H1 (cell line): ENCODE results near the gene UBE2D2. TPM values are rescaled to one million over a fixed set of nuclear protein-coding genes. Genes with fewer than 3 reads are reported as not detected.

Source experiments
- CTCF ChIA-PET: fragments of 300-600 bp; sonication (Branson Sonifier 250); formaldehyde crosslinking; loops from one replicate; lab custom pipeline; 2021; ENCODE audit not compliant: partially characterized antibody; lab: Charles Lee
- POLR2A ChIA-PET: fragments of 300-600 bp; sonication (Branson Sonifier 250); formaldehyde crosslinking; loops from one replicate; lab custom pipeline; 2021; ENCODE audit warnings: inconsistent platforms; ENCODE audit not compliant: partially characterized antibody; lab: Charles Lee
- DNase-seq, 2 experiments: peaks; one replicate each; pipeline versions ENCODE4 v3.0.0 to v3.0.0-alpha.2; 2010 to 2022; ENCODE audit warnings: low spot score in 2 of 2, low read depth in 1 of 2, mixed read lengths in 1 of 2
- FAIRE-seq: peaks from 2 replicates; lab custom pipeline; 2011; peaks lifted over from hg19 to GRCh38; lab: Jason Lieb, UNC
- H2AFZ ChIP-seq: 2 replicates; pipeline ENCODE4 v1.8.1; 2012; ENCODE audit warnings: low read length, inconsistent platforms
- H2AK5ac ChIP-seq: 2 replicates; pipeline ENCODE4 v1.6.1; 2013; ENCODE audit warnings: low read depth, low read length
- H2BK120ac ChIP-seq: replicated peaks from 2 replicates; pipeline ENCODE3; 2013; ENCODE audit warnings: low read depth, low read length, inconsistent platforms
- H2BK12ac ChIP-seq: 2 replicates; pipeline ENCODE4 v1.6.1; 2013; ENCODE audit warnings: low read depth, low read length
- H2BK15ac ChIP-seq: 2 replicates; pipeline ENCODE4 v1.6.1; 2013; ENCODE audit warnings: low read length
- H2BK20ac ChIP-seq: 2 replicates; pipeline ENCODE4 v1.6.1; 2013; ENCODE audit warnings: low read length
- H2BK5ac ChIP-seq: 2 replicates; pipeline ENCODE4 v1.6.1; 2013; ENCODE audit warnings: low read depth, low read length
- H3K14ac ChIP-seq: 2 replicates; pipeline ENCODE4 v1.6.1; 2013; ENCODE audit warnings: inconsistent platforms; ENCODE audit not compliant: insufficient read length
- H3K18ac ChIP-seq: 2 replicates; pipeline ENCODE4 v1.6.1; 2013; ENCODE audit warnings: low read length; ENCODE audit errors: extremely low read depth
- H3K23ac ChIP-seq: 2 replicates; pipeline ENCODE4 v1.6.1; 2013; ENCODE audit warnings: inconsistent platforms; ENCODE audit not compliant: insufficient read length
- H3K23me2 ChIP-seq: 2 replicates; pipeline ENCODE4 v1.6.1; 2013; ENCODE audit warnings: low read depth, low read length
- H3K27ac ChIP-seq: 2 replicates; pipeline ENCODE4 v1.6.1; 2011; ENCODE audit warnings: low read depth, low read length, inconsistent platforms
- H3K27me3 ChIP-seq, 4 experiments: replicated peaks in 1 of 4; 1 replicate in 1 of 4; 2 replicates in 3 of 4; pipeline versions ENCODE4 v1.6.1 to v1.8.1; 2011 to 2013; ENCODE audit warnings: low read length in 3 of 4, mild to moderate bottlenecking in 3 of 4, inconsistent platforms in 2 of 4, mixed read lengths in 2 of 4, moderate library complexity in 1 of 4; ENCODE audit not compliant: control insufficient read depth in 3 of 4, insufficient read depth in 3 of 4; ENCODE audit errors: extremely low read depth in 1 of 4
- H3K36me3 ChIP-seq, 4 experiments: 2 replicates each; pipeline versions ENCODE4 v1.6.1 to v1.8.1; 2011 to 2013; ENCODE audit warnings: mild to moderate bottlenecking in 4 of 4, low read length in 3 of 4, moderate library complexity in 2 of 4, control low read depth in 1 of 4, inconsistent platforms in 1 of 4; ENCODE audit not compliant: insufficient read depth in 4 of 4, control insufficient read depth in 2 of 4
- H3K4ac ChIP-seq: replicated peaks from 2 replicates; pipeline ENCODE3; 2013; ENCODE audit warnings: low read length, low read depth, mixed read lengths, inconsistent platforms; ENCODE audit not compliant: insufficient read length
- H3K4me1 ChIP-seq, 4 experiments: replicated peaks in 1 of 4; 1 replicate in 1 of 4; 2 replicates in 3 of 4; pipeline versions ENCODE4 v1.6.1 to v1.8.1; 2011 to 2013; ENCODE audit warnings: low read length in 3 of 4, inconsistent platforms in 2 of 4, mixed read lengths in 1 of 4; ENCODE audit not compliant: insufficient read depth in 4 of 4, control insufficient read depth in 3 of 4
- H3K4me2 ChIP-seq, 2 experiments: 2 replicates each; pipeline versions ENCODE4 v1.6.1 to v1.8.1; 2011 to 2013; ENCODE audit warnings: low read depth in 2 of 2, low read length in 2 of 2, control low read depth in 1 of 2, inconsistent platforms in 1 of 2, mild to moderate bottlenecking in 1 of 2; ENCODE audit not compliant: insufficient read depth in 1 of 2
- H3K4me3 ChIP-seq, 4 experiments: fragments of 200-600, 300-600 bp in 1 of 4; sonication (generic), shearing (Covaris generic), sonication (Bioruptor Twin) in 1 of 4; 2 replicates each; pipeline versions ENCODE4 v1.5.1 to v1.8.1; 2011 to 2016; ENCODE audit warnings: low read length in 4 of 4, low read depth in 3 of 4, control low read depth in 2 of 4, inconsistent platforms in 2 of 4, mild to moderate bottlenecking in 2 of 4, mixed read lengths in 1 of 4, moderate library complexity in 1 of 4; ENCODE audit not compliant: insufficient read depth in 2 of 4; ENCODE audit errors: extremely low read depth in 1 of 4
- H3K56ac ChIP-seq: replicated peaks from 2 replicates; pipeline ENCODE3; 2013; ENCODE audit warnings: low read depth, mild to moderate bottlenecking, mixed read lengths, low read length, inconsistent platforms; ENCODE audit not compliant: insufficient read length
- H3K79me1 ChIP-seq: 2 replicates; pipeline ENCODE4 v1.6.1; 2013; ENCODE audit warnings: low read depth, low read length, control low read depth
- H3K79me2 ChIP-seq, 2 experiments: 2 replicates each; pipeline versions ENCODE4 v1.6.1 to v1.8.1; 2012 to 2013; ENCODE audit warnings: low read length in 2 of 2, mild to moderate bottlenecking in 2 of 2, inconsistent platforms in 1 of 2; ENCODE audit not compliant: insufficient read depth in 2 of 2, control insufficient read depth in 1 of 2
- H3K9ac ChIP-seq, 4 experiments: replicated peaks in 1 of 4; 1 replicate in 1 of 4; 2 replicates in 3 of 4; pipeline versions ENCODE4 v1.6.1 to v1.8.1; 2011 to 2013; ENCODE audit warnings: low read depth in 3 of 4, low read length in 3 of 4, control low read depth in 2 of 4, mild to moderate bottlenecking in 2 of 4, moderate library complexity in 2 of 4, inconsistent platforms in 1 of 4; ENCODE audit errors: extremely low read depth in 1 of 4
- H3K9me3 ChIP-seq, 2 experiments: 2 replicates each; pipeline versions ENCODE4 v1.6.1 to v1.8.1; 2012 to 2013; ENCODE audit warnings: mild to moderate bottlenecking in 2 of 2, moderate library complexity in 2 of 2, control low read depth in 1 of 2, inconsistent platforms in 1 of 2, low read depth in 1 of 2, low read length in 1 of 2, mixed read lengths in 1 of 2; ENCODE audit not compliant: insufficient read depth in 2 of 2
- H4K20me1 ChIP-seq, 2 experiments: replicated peaks in 1 of 2; 2 replicates each; pipeline versions ENCODE3 to v1.8.1; 2011 to 2013; ENCODE audit warnings: inconsistent platforms in 2 of 2, low read length in 2 of 2, mild to moderate bottlenecking in 1 of 2; ENCODE audit not compliant: insufficient read depth in 2 of 2, control insufficient read depth in 1 of 2
- H4K5ac ChIP-seq: 2 replicates; pipeline ENCODE4 v1.6.1; 2013; ENCODE audit warnings: low read length, low read depth, mixed read lengths, inconsistent platforms; ENCODE audit not compliant: insufficient read length
- H4K8ac ChIP-seq: 2 replicates; pipeline ENCODE4 v1.8.0; 2013; ENCODE audit warnings: mild to moderate bottlenecking, moderate library complexity, low read length, inconsistent platforms; ENCODE audit not compliant: insufficient read depth; ENCODE audit errors: extremely low read depth
- H4K91ac ChIP-seq: replicated peaks from 2 replicates; pipeline ENCODE3; 2013; ENCODE audit warnings: low read length, mixed read lengths, inconsistent platforms; ENCODE audit not compliant: insufficient read length
- MAX ChIP-seq: IDR thresholded peaks from 2 replicates; pipeline ENCODE4 v1.6.1; 2012; ENCODE audit warnings: inconsistent platforms
- RAD21 ChIP-seq, 2 experiments: IDR thresholded peaks in 1 of 2; conservative IDR thresholded peaks in 1 of 2; 2 replicates each; pipeline ENCODE4 v1.6.1; 2011; ENCODE audit warnings: low read depth in 2 of 2, low read length in 2 of 2, improper control_type of control experiment in 1 of 2, inconsistent platforms in 1 of 2, mild to moderate bottlenecking in 1 of 2, moderate library complexity in 1 of 2
- TEAD4 ChIP-seq: IDR thresholded peaks from 2 replicates; pipeline ENCODE4 v1.6.1; 2012; ENCODE audit warnings: low read depth, low read length, inconsistent platforms, mixed read lengths
- WGBS, 2 experiments: shearing (Covaris generic) in 1 of 2; methylation state at CpG; one replicate each; pipeline versions ENCODE4 v1.1.6 to v1.1.7; 2013 to 2015; ENCODE audit warnings: low lambda C conversion rate in 2 of 2, mixed read lengths in 2 of 2, inconsistent platforms in 1 of 2, low coverage in 1 of 2, missing lambda C conversion rate in 1 of 2; ENCODE audit not compliant: insufficient replicate concordance in 2 of 2, insufficient coverage in 1 of 2, insufficient read length in 1 of 2; ENCODE audit errors: extremely low coverage in 1 of 2, missing lambda C conversion rate in 1 of 2; 5-methylcytosine and 5-hydroxymethylcytosine counted together
- polyA plus RNA-seq, 7 experiments: library from polyadenylated mRNA; depleted of rRNA in 3 of 7; stranded (reverse) in 5 of 7; unstranded in 2 of 7; fragments of >200 nt in 5 of 7; fragments of 200-250 nt in 2 of 7; gene quantifications; 1 replicate in 5 of 7; 2 replicates in 1 of 7; 4 replicates in 1 of 7; pipeline versions ENCODE4 v1.2.1 to v1.2.3, GENCODE V29; 2011 to 2013; ENCODE audit warnings: missing spikeins in 2 of 7, mixed read lengths in 2 of 7
- total RNA-seq: library from RNA; stranded (reverse); fragmentation: NEBNext Ultra II Directional; extraction: Animal tissue kit (Norgen Biotek cat#: 25700); gene quantifications from 2 replicates; pipeline ENCODE4 v1.2.1, GENCODE V29; 2021

Gene UBE2D2
- total and polyA plus RNA-seq, 2 of the 8 experiments (the other 6 are each of a cell fraction or from before 2014, with no cell fraction given) = 66.9 to 203 TPM

- Histone ChIP-seq H4K20me1 (peaks cover 44 to 67% of the 10 kb centered on the region in 2 experiments), H3K23me2 (no peaks in the 10 kb centered on the region), H2BK5ac (0 out of 2 replicates have a peak overlapping the region, but pooled peaks have one; percentile 40), H3K9me3 (no peaks in the 10 kb centered on the region), H3K18ac (no peak overlapping the region), H4K91ac (no peak overlapping the region), H3K79me1 (peaks cover 45% of the 10 kb centered on the region), H3K4me1 (peaks cover 6 to 41% (median 28%) of the 10 kb centered on the region in 4 experiments), H3K56ac (no peak overlapping the region), H3K4ac (no peak overlapping the region), H3K23ac (no peak overlapping the region), H2BK12ac (no peak overlapping the region), H3K27me3 (no peaks in the 10 kb centered on the region), H2AK5ac (no peak overlapping the region), H3K9ac (no peak overlapping the region), H4K5ac (no peak overlapping the region), H3K14ac (no peak overlapping the region), H2BK15ac (no peak overlapping the region), H2BK120ac (no peak overlapping the region), H3K79me2 (peaks cover 8 to 75% of the 10 kb centered on the region in 2 experiments), H3K36me3 (peaks cover 0 to 2% (median under 1%) of the 10 kb centered on the region in 4 experiments; a peak in 3 of 8 replicates), H2AFZ (no peak overlapping the region), H3K4me2 (no peak overlapping the region), H2BK20ac (0 out of 2 replicates have a peak overlapping the region, but pooled peaks have one; percentile 32), H3K27ac (no peak overlapping the region), H3K4me3 (no peak overlapping the region), H4K8ac (no peak overlapping the region)
- TF ChIP-seq MAX (no peak), RAD21 (IDR thresholded peaks at IDR 0.05 in 1 of 2, conservative IDR thresholded peaks at IDR 0.05 in 1 of 2; ENCODE audit: low read depth in 2 of 2, low read length in 2 of 2) (no peak), TEAD4 (no peak)
- WGBS, 2 experiments = 88% methylated on average over 4 of the region's 4 CpGs; no CpG with 5 or more reads in 1 of the 2 experiments
- DNase-seq (no peak), FAIRE-seq (no peak)
- ChIA-PET CTCF (interaction anchor here (0.6 to 17.2 kb wide), 8 partner anchors 9 to 43 kb away, joined by 3 to 171 read pairs (median 7); no protein-coding TSS in a partner anchor), POLR2A (interaction anchor here (0.6 to 3.4 kb wide), 5 partner anchors 10 to 33 kb away, joined by 3 to 12 read pairs (median 5); no protein-coding TSS in a partner anchor)
Measured at GRCh38 chr5:139675213-139675612, 114.1 kb downstream of the UBE2D2 start.
